ENCODE data around the gene EFCAB13. TPM values are rescaled to one million over a fixed set of nuclear protein-coding genes. Genes with fewer than 3 reads are reported as not detected.

Gene EFCAB13
- total and polyA plus RNA-seq, 4 donors: 0.80 to 2.9 (median 2.3) TPM

DNA sequence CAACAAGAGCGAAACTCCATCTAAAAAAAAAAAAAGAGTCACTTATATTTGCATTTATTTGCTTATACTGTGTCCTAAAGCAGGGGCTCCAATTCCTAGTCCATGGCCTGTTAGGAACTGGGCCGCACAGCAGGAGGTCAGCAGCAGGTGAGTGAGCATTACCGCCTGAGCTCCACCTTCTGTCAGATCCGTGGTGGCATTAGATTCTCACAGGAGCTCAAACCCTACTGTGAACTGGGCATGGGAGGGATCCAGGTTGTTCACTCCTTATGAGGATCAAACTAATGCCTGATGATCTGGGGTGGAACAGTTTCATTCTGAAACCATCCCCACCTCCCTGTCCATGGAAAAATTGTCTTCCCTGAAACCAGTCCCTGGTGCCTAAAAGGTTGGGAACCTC lies 45.2 kb upstream of the EFCAB13 start:
- no peak overlapping the region for H3K9ac ChIP-seq (ENCODE audit: low read depth in 1 of 2, low read length in 2 of 2)
- H3K9me3 ChIP-seq (ENCODE audit: control insufficient read depth in 4 of 4, low read length in 3 of 4): no peaks in the 10 kb centered on the region
- no peak overlapping the region for H3K4me3 ChIP-seq (ENCODE audit: low read depth in 1 of 3, low read length in 3 of 3)
- no peaks in the 10 kb centered on the region for H3K36me3 ChIP-seq (ENCODE audit: control insufficient read depth in 4 of 4, insufficient read depth in 3 of 4, low read depth in 1 of 4, low read length in 3 of 4)
- H3K4me1 ChIP-seq (ENCODE audit: control insufficient read depth in 4 of 4, insufficient read depth in 4 of 4, low read length in 3 of 4): peaks cover 5 to 22% (median 13%) of the 10 kb centered on the region in 4 donors
- WGBS: 90% methylated on average over 4 of the region's 4 CpGs
- peak overlapping the region; percentile 40 to 55 for H3K27ac ChIP-seq (ENCODE audit: low read depth in 1 of 2, low read length in 2 of 2)
- H3K27me3 ChIP-seq (ENCODE audit: control insufficient read depth in 4 of 4, insufficient read depth in 4 of 4, low read length in 3 of 4): no peaks in the 10 kb centered on the region
- DNase-seq (ENCODE audit: low spot score): no peak
- TF ChIP-seq, protein P1, sequence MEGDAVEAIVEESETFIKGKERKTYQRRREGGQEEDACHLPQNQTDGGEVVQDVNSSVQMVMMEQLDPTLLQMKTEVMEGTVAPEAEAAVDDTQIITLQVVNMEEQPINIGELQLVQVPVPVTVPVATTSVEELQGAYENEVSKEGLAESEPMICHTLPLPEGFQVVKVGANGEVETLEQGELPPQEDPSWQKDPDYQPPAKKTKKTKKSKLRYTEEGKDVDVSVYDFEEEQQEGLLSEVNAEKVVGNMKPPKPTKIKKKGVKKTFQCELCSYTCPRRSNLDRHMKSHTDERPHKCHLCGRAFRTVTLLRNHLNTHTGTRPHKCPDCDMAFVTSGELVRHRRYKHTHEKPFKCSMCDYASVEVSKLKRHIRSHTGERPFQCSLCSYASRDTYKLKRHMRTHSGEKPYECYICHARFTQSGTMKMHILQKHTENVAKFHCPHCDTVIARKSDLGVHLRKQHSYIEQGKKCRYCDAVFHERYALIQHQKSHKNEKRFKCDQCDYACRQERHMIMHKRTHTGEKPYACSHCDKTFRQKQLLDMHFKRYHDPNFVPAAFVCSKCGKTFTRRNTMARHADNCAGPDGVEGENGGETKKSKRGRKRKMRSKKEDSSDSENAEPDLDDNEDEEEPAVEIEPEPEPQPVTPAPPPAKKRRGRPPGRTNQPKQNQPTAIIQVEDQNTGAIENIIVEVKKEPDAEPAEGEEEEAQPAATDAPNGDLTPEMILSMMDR (IDR thresholded peaks at IDR 0.05; ENCODE audit: low read depth, low read length, missing input control): no peak
- TF ChIP-seq RAD21 (IDR thresholded peaks at IDR 0.05): no peak

DNA sequence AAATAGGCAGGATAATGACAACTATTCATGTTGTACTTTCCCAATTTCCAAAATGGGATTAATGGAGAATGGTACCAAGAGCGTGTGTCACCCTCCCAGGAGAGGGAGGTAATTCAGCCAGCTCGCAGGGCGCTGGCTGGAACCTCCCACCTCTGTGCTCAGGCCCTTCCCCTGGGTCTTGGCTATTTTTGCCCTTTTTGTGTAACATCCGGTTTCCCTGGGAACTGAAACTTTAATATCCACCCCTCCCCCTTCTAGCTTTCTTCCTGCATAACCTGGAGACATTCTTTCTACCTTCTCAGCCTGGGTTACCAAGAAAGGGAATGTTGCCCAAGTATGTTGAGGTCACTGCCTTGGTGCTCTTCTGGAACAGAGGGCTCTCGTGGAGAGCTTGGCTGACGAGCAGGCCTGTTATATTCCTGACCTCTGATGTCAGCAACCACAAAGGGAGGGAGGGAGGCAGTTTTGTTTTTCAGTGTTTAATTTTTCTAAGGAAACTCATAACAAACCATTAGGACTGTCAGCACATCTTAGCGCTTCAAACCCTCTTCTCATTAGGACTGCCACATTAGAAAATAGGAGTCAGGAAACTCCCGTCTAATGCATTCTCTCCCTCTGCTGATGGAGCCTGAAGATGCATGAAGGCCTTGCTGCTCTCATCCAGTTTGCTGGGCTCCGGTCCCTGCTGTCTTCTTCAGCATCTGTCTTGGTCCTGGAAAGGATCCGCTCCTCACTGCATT lies 44.5 kb upstream of the EFCAB13 start:
- no peak overlapping the region for H3K4me3 ChIP-seq (ENCODE audit: low read depth in 1 of 3, low read length in 3 of 3)
- 75% methylated on average over 10 of the region's 10 CpGs for WGBS
- no peaks in the 10 kb centered on the region for H3K36me3 ChIP-seq (ENCODE audit: control insufficient read depth in 4 of 4, insufficient read depth in 3 of 4, low read depth in 1 of 4, low read length in 3 of 4)
- TF ChIP-seq, protein P2, sequence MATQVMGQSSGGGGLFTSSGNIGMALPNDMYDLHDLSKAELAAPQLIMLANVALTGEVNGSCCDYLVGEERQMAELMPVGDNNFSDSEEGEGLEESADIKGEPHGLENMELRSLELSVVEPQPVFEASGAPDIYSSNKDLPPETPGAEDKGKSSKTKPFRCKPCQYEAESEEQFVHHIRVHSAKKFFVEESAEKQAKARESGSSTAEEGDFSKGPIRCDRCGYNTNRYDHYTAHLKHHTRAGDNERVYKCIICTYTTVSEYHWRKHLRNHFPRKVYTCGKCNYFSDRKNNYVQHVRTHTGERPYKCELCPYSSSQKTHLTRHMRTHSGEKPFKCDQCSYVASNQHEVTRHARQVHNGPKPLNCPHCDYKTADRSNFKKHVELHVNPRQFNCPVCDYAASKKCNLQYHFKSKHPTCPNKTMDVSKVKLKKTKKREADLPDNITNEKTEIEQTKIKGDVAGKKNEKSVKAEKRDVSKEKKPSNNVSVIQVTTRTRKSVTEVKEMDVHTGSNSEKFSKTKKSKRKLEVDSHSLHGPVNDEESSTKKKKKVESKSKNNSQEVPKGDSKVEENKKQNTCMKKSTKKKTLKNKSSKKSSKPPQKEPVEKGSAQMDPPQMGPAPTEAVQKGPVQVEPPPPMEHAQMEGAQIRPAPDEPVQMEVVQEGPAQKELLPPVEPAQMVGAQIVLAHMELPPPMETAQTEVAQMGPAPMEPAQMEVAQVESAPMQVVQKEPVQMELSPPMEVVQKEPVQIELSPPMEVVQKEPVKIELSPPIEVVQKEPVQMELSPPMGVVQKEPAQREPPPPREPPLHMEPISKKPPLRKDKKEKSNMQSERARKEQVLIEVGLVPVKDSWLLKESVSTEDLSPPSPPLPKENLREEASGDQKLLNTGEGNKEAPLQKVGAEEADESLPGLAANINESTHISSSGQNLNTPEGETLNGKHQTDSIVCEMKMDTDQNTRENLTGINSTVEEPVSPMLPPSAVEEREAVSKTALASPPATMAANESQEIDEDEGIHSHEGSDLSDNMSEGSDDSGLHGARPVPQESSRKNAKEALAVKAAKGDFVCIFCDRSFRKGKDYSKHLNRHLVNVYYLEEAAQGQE (IDR thresholded peaks at IDR 0.05): no peak
- TF ChIP-seq, protein P1 (IDR thresholded peaks at IDR 0.05; ENCODE audit: low read depth, low read length, missing input control): no peak
- TF ChIP-seq EGR1 (IDR thresholded peaks at IDR 0.05; ENCODE audit: low read depth in 2 of 2) (no peak), RXRA (IDR thresholded peaks at IDR 0.05) (peak in 1 of 2 donors; percentile 18), YY1 (IDR thresholded peaks at IDR 0.05) (no peak), TAF1 (conservative IDR thresholded peaks at IDR 0.05) (no peak), HNF4G (IDR thresholded peaks at IDR 0.05) (no peak), NR2F2 (IDR thresholded peaks at IDR 0.05) (peak; percentile 81), FOXA1 (IDR thresholded peaks at IDR 0.05) (no peak), RAD21 (IDR thresholded peaks at IDR 0.05) (peak in 1 of 2 donors; percentile 5), JUND (IDR thresholded peaks at IDR 0.05) (peak in 1 of 2 donors; percentile 14), SP1 (IDR thresholded peaks at IDR 0.05) (peak; percentile 44), HNF4A (conservative IDR thresholded peaks at IDR 0.05) (no peak)
- TF ChIP-seq, protein P3, sequence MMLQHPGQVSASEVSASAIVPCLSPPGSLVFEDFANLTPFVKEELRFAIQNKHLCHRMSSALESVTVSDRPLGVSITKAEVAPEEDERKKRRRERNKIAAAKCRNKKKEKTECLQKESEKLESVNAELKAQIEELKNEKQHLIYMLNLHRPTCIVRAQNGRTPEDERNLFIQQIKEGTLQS (IDR thresholded peaks at IDR 0.05): no peak
- TF ChIP-seq, protein P4, sequence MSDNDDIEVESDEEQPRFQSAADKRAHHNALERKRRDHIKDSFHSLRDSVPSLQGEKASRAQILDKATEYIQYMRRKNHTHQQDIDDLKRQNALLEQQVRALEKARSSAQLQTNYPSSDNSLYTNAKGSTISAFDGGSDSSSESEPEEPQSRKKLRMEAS (IDR thresholded peaks at IDR 0.05): no peak
- DNase-seq (ENCODE audit: low spot score): no peak
- H3K9ac ChIP-seq (ENCODE audit: low read depth in 1 of 2, low read length in 2 of 2): no peak overlapping the region
- peak overlapping the region; percentile 53 to 55 for H3K27ac ChIP-seq (ENCODE audit: low read depth in 1 of 2, low read length in 2 of 2)
- H3K9me3 ChIP-seq (ENCODE audit: control insufficient read depth in 4 of 4, low read length in 3 of 4): no peaks in the 10 kb centered on the region
- H3K27me3 ChIP-seq (ENCODE audit: control insufficient read depth in 4 of 4, insufficient read depth in 4 of 4, low read length in 3 of 4): no peaks in the 10 kb centered on the region
- H3K4me1 ChIP-seq (ENCODE audit: control insufficient read depth in 4 of 4, insufficient read depth in 4 of 4, low read length in 3 of 4): peaks cover 5 to 22% (median 13%) of the 10 kb centered on the region in 4 donors

All from liver (tissue), 9 donors.